A673 (cell line): ENCODE results near the gene PITPNM2. TPM values are rescaled to one million over a fixed set of nuclear protein-coding genes. Genes with fewer than 3 reads are reported as not detected.

Source experiments
- BruUV-seq: library from RNA; stranded (reverse); fragments of 400-500 nt; replicated peaks from 2 replicates; lab custom pipeline; 2021; lab: Mats Ljungman, UMichigan
- CTCF ChIA-PET: fragments of 300-600 bp; sonication (Branson Sonifier 250); formaldehyde crosslinking; loops from one replicate; lab custom pipeline; 2022; ENCODE audit warnings: antibody characterized with exemption; lab: Charles Lee
- POLR2A ChIA-PET: fragments of 300-600 bp; sonication (Branson Sonifier 250); formaldehyde crosslinking; loops from one replicate; lab custom pipeline; 2022; ENCODE audit warnings: antibody characterized with exemption; ENCODE audit not compliant: low non-redundant PET; lab: Charles Lee
- DNase-seq: peaks from one replicate; pipeline ENCODE4 v3.0.0-alpha.2; 2015; ENCODE audit warnings: low spot score
- H3K27ac ChIP-seq: fragments of 200-600 bp; sonication (generic); 2 replicates; pipeline ENCODE4 v1.5.1; 2016; ENCODE audit warnings: mixed run types, low read depth, mild to moderate bottlenecking, mixed read lengths, antibody characterized with exemption, low read length; ENCODE audit not compliant: poor library complexity, severe bottlenecking
- H3K27me3 ChIP-seq: fragments of 200-600 bp; sonication (generic); replicated peaks from 2 replicates; pipeline ENCODE4 v1.6.1; 2017; ENCODE audit warnings: mixed run types, low read depth, mild to moderate bottlenecking, mixed read lengths, antibody characterized with exemption, low read length; ENCODE audit not compliant: insufficient read depth, poor library complexity
- H3K36me3 ChIP-seq: fragments of 200-600 bp; sonication (generic); 2 replicates; pipeline ENCODE4 v1.6.1; 2016; ENCODE audit warnings: mixed run types, mild to moderate bottlenecking, mixed read lengths, antibody characterized with exemption, low read length; ENCODE audit not compliant: insufficient read depth, poor library complexity, severe bottlenecking
- H3K4me1 ChIP-seq: fragments of 200-600 bp; sonication (generic); 2 replicates; pipeline ENCODE4 v1.6.1; 2017; ENCODE audit warnings: mixed run types, mild to moderate bottlenecking, mixed read lengths, antibody characterized with exemption, low read length; ENCODE audit not compliant: insufficient read depth, poor library complexity, severe bottlenecking
- H3K4me3 ChIP-seq: fragments of 200-600 bp; sonication (generic); 2 replicates; pipeline ENCODE4 v1.5.1; 2016; ENCODE audit warnings: low read depth, mixed run types, mild to moderate bottlenecking, mixed read lengths, low read length; ENCODE audit not compliant: poor library complexity, severe bottlenecking
- H3K9me3 ChIP-seq: fragments of 200-600 bp; sonication (generic); 2 replicates; pipeline ENCODE4 v1.6.1; 2016; ENCODE audit warnings: mixed run types, low read depth, mild to moderate bottlenecking, mixed read lengths, antibody characterized with exemption, low read length; ENCODE audit not compliant: poor library complexity, severe bottlenecking
- CTCF ChIP-seq: fragments of 300-800, 200-600 bp; sonication (generic); conservative IDR thresholded peaks from 2 replicates; pipeline ENCODE4 v1.5.1; 2017; ENCODE audit warnings: low read depth, mild to moderate bottlenecking, antibody characterized with exemption, low read length, moderate library complexity, mixed read lengths
- EZH2 ChIP-seq: fragments of 200-600 bp; sonication (generic); IDR thresholded peaks from 2 replicates; pipeline ENCODE4 v1.6.1; 2017; ENCODE audit warnings: borderline replicate concordance, low read depth, mild to moderate bottlenecking, mixed read lengths, antibody characterized with exemption, low read length; ENCODE audit not compliant: poor library complexity, severe bottlenecking
- intact Hi-C: fragments of 100-400 bp; cut with micrococcal nuclease; formaldehyde crosslinking; loops from one replicate; pipeline ENCODE4 v1.10.0; 2022; ENCODE audit not compliant: unreplicated experiment
- total RNA-seq: library from RNA; stranded (reverse); gene quantifications from 2 replicates; pipeline ENCODE4 v1.2.3, GENCODE V29; 2021

The PITPNM2 gene
- total RNA-seq, 1 experiment from 2014 or later = 6.4 TPM

GRCh38 chr12:123115409-123116121 is 35.3 kb downstream of the PITPNM2 start:
- Histone ChIP-seq H3K9me3 (no peaks in the 10 kb centered on the region), H3K27ac (no peak overlapping the region), H3K4me3 (no peak overlapping the region), H3K4me1 (no peaks in the 10 kb centered on the region), H3K36me3 (no peaks in the 10 kb centered on the region), H3K27me3 (no peaks in the 10 kb centered on the region)
- no TSS peak for BruUV-seq
- TF ChIP-seq EZH2 (no peak), CTCF (no peak)
- no peak for DNase-seq
- intact Hi-C loops = no loop called here
- POLR2A ChIA-PET = no interaction called here
- CTCF ChIA-PET = no interaction called here

GRCh38 chr12:123114304-123115083 is 36.4 kb downstream of the PITPNM2 start:
- DNase-seq = no peak
- Histone ChIP-seq H3K9me3 (no peaks in the 10 kb centered on the region), H3K36me3 (no peaks in the 10 kb centered on the region), H3K27ac (no peak overlapping the region), H3K4me3 (no peak overlapping the region), H3K27me3 (no peaks in the 10 kb centered on the region), H3K4me1 (no peaks in the 10 kb centered on the region)
- no TSS peak for BruUV-seq
- TF ChIP-seq EZH2 (no peak), CTCF (no peak)
- ChIA-PET POLR2A (no interaction called here), CTCF (no interaction called here)
- intact Hi-C loops = no loop called here

GRCh38 chr12:123113026-123113425 is 37.9 kb downstream of the PITPNM2 start:
- no TSS peak for BruUV-seq
- Histone ChIP-seq H3K4me1 (no peaks in the 10 kb centered on the region), H3K36me3 (no peaks in the 10 kb centered on the region), H3K4me3 (no peak overlapping the region), H3K27ac (no peak overlapping the region), H3K27me3 (no peaks in the 10 kb centered on the region), H3K9me3 (no peaks in the 10 kb centered on the region)
- intact Hi-C loops = no loop called here
- ChIA-PET POLR2A (no interaction called here), CTCF (no interaction called here)
- no peak for DNase-seq
- TF ChIP-seq EZH2 = no peak
- no peak for TF ChIP-seq CTCF
